ENCODE data around the gene TRIM65. TPM values are rescaled to one million over a fixed set of nuclear protein-coding genes. Genes with fewer than 3 reads are reported as not detected.
A peak's percentile ranks its signal among the peaks of the same experiment; 100 is the strongest.

TRIM65 gene
- total and polyA plus RNA-seq, 2 of the 13 experiments (the other 11 are each of a cell fraction or from before 2014, with no cell fraction given): 10.3 to 22.4 TPM

GRCh38 chr17:75869282-75870141 lies 27.2 kb downstream of the TRIM65 start (continued):
- TF ChIP-seq ZNF280D (CRISPR knock-in tag; IDR thresholded peaks at IDR 0.05) (peak; percentile 90), HOMEZ (CRISPR knock-in tag; IDR thresholded peaks at IDR 0.05; ENCODE audit: low read depth) (0 out of 2 replicates have a peak, but pooled peaks have one; percentile 27), MIXL1 (CRISPR knock-in tag; IDR thresholded peaks at IDR 0.05) (peak; percentile 64; the same call in 1 of the 2 replicates), ZNF546 (CRISPR knock-in tag; conservative IDR thresholded peaks at IDR 0.05) (no peak), MTF1 (CRISPR knock-in tag; IDR thresholded peaks at IDR 0.05) (no peak), KDM5B (CRISPR knock-in tag; IDR thresholded peaks at IDR 0.05; ENCODE audit: borderline replicate concordance) (peak; percentile 46; the same call in 1 of the 2 replicates), ZSCAN9 (CRISPR knock-in tag; IDR thresholded peaks at IDR 0.05; ENCODE audit: borderline replicate concordance) (peak; percentile 80), ZNF782 (CRISPR knock-in tag; IDR thresholded peaks at IDR 0.05; ENCODE audit: borderline replicate concordance) (peak; percentile 61; the same call in 1 of the 2 replicates), ZNF296 (CRISPR knock-in tag; conservative IDR thresholded peaks at IDR 0.05) (no peak), SALL1 (CRISPR knock-in tag; IDR thresholded peaks at IDR 0.05) (peak; percentile 89), CREM (IDR thresholded peaks at IDR 0.05) (peak; percentile 52; the same call in 1 of the 2 replicates), CREM (CRISPR knock-in tag; IDR thresholded peaks at IDR 0.05) (no peak), ETV6 (CRISPR knock-in tag; conservative IDR thresholded peaks at IDR 0.05) (peak; percentile 9; the same call in 1 of the 2 replicates), NFYB (CRISPR knock-in tag; IDR thresholded peaks at IDR 0.05) (peak; percentile 8; the same call in 1 of the 2 replicates), SAP130 (CRISPR knock-in tag; IDR thresholded peaks at IDR 0.05; ENCODE audit: low read depth) (peak; percentile 82), ZNF251 (CRISPR knock-in tag; IDR thresholded peaks at IDR 0.05) (peak; percentile 87; the same call in 1 of the 2 replicates), ETV5 (CRISPR knock-in tag; IDR thresholded peaks at IDR 0.05; ENCODE audit: borderline replicate concordance) (no peak; the same call in 1 of the 2 replicates), POLR2AphosphoS5 (IDR thresholded peaks at IDR 0.05; ENCODE audit: low read depth, low read length) (peak; percentile 68), FOXK1 (CRISPR knock-in tag; IDR thresholded peaks at IDR 0.05; ENCODE audit: borderline replicate concordance, low read depth) (peak; percentile 57; the same call in 1 of the 2 replicates), TFE3 (CRISPR knock-in tag; IDR thresholded peaks at IDR 0.05) (0 out of 2 replicates have a peak, but pooled peaks have one; percentile 44), UBTF (CRISPR knock-in tag; IDR thresholded peaks at IDR 0.05) (peak; percentile 73), RBFOX2 (IDR thresholded peaks at IDR 0.05; ENCODE audit: low read depth, low read length) (peak; percentile 81)

Data from HepG2 (cell line).